GM12878 (cell line): ENCODE data around the gene IL33. TPM values are rescaled to one million over a fixed set of nuclear protein-coding genes. Genes with fewer than 3 reads are reported as not detected.

Experiments used
- ATAC-seq: fragments of 200-7000 bp; cut with Tn5 transposase; 3 replicates; pipeline ENCODE4 v1.9.1; 2020; ENCODE audit warnings: mild to moderate bottlenecking, moderate library complexity
- BruUV-seq: library from RNA; stranded (reverse); fragments of 400-500 nt; replicated peaks from 2 replicates; lab custom pipeline; 2021; lab: Mats Ljungman, UMichigan
- CTCF ChIA-PET: fragments of 300-600 bp; sonication (Branson Sonifier 250); formaldehyde crosslinking; extraction: SDS; loops from one replicate; lab custom pipeline; 2021; ENCODE audit warnings: inconsistent platforms; lab: Yijun Ruan, JAX
- POLR2A ChIA-PET: fragments of 350-600 bp; formaldehyde crosslinking; extraction: SDS; loops from one replicate; lab custom pipeline; 2021; ENCODE audit warnings: inconsistent platforms; lab: Charles Lee
- RAD21 ChIA-PET: fragments of 300-600 bp; sonication (Branson Sonifier 250); formaldehyde crosslinking; loops from one replicate; lab custom pipeline; 2023; ENCODE audit warnings: antibody characterized with exemption; ENCODE audit not compliant: unreplicated experiment; lab: Charles Lee
- SMC1A ChIA-PET: fragments of 300-600 bp; sonication (Branson Sonifier 250); formaldehyde crosslinking; loops from one replicate; lab custom pipeline; 2023; ENCODE audit not compliant: unreplicated experiment, uncharacterized antibody; lab: Charles Lee
- DNase-seq: peaks from one replicate; pipeline ENCODE4 v3.0.0-alpha.2; 2011; ENCODE audit warnings: low read depth, low spot score
- FAIRE-seq: peaks from 3 replicates; lab custom pipeline; 2011; peaks lifted over from hg19 to GRCh38; lab: Jason Lieb, UNC
- H2AFZ ChIP-seq: 2 replicates; pipeline ENCODE4 v1.6.0; 2011; ENCODE audit warnings: low read depth, low read length, control low read depth; ENCODE audit not compliant: control insufficient read depth
- H3K27ac ChIP-seq: 2 replicates; pipeline ENCODE4 v1.5.1; 2011; ENCODE audit warnings: control low read depth; ENCODE audit not compliant: control insufficient read depth, insufficient read depth
- H3K27me3 ChIP-seq, 2 experiments: replicated peaks in 1 of 2; 2 replicates each; pipeline versions ENCODE4 v1.6.0 to v1.6.1; 2011; ENCODE audit warnings: low read length in 1 of 2; ENCODE audit not compliant: control insufficient read depth in 2 of 2, insufficient read depth in 2 of 2
- H3K36me3 ChIP-seq, 2 experiments: 2 replicates each; pipeline ENCODE4 v1.5.1; 2011; ENCODE audit warnings: low read length in 1 of 2; ENCODE audit not compliant: control insufficient read depth in 2 of 2, insufficient read depth in 2 of 2
- H3K4me1 ChIP-seq: 2 replicates; pipeline ENCODE4 v1.6.1; 2011; ENCODE audit warnings: mild to moderate bottlenecking, low read length, moderate library complexity, mixed read lengths; ENCODE audit not compliant: control insufficient read depth, insufficient read depth
- H3K4me2 ChIP-seq: 2 replicates; pipeline ENCODE4 v1.6.0; 2011; ENCODE audit warnings: control low read depth; ENCODE audit not compliant: control insufficient read depth, insufficient read depth
- H3K4me3 ChIP-seq: fragments of 200-600 bp; sonication (generic); 2 replicates; pipeline ENCODE4 v1.5.1; 2016
- H3K79me2 ChIP-seq: 2 replicates; pipeline ENCODE4 v1.6.0; 2011; ENCODE audit warnings: low read length; ENCODE audit not compliant: control insufficient read depth, insufficient read depth
- H3K9ac ChIP-seq: 2 replicates; pipeline ENCODE4 v1.8.0; 2011; ENCODE audit warnings: low read length, control low read depth, mixed read lengths; ENCODE audit not compliant: control insufficient read depth, insufficient read depth
- H3K9me3 ChIP-seq: replicated peaks from 3 replicates; pipeline ENCODE4 v1.5.1; 2011; ENCODE audit warnings: mild to moderate bottlenecking, low read length; ENCODE audit not compliant: control insufficient read depth, insufficient read depth
- H4K20me1 ChIP-seq: 2 replicates; pipeline ENCODE4 v1.6.0; 2011; ENCODE audit not compliant: control insufficient read depth, insufficient read depth
- ASH2L ChIP-seq: fragments of 300-600, 200-600 bp; sonication (generic); IDR thresholded peaks from 2 replicates; pipeline ENCODE4 v1.6.1; 2017; ENCODE audit warnings: low read depth, mild to moderate bottlenecking, borderline replicate concordance
- GATAD2B ChIP-seq: fragments of 450-650 bp; conservative IDR thresholded peaks from 2 replicates; pipeline ENCODE4 v1.6.1; 2017; ENCODE audit warnings: low read depth, mild to moderate bottlenecking, moderate library complexity
- SMAD5 ChIP-seq: IDR thresholded peaks from 2 replicates; pipeline ENCODE4 v1.6.1; 2016; ENCODE audit warnings: antibody characterized with exemption, low read depth
- SMARCA5 ChIP-seq: fragments of 450-650 bp; IDR thresholded peaks from 2 replicates; pipeline ENCODE4 v1.6.1; 2017; ENCODE audit warnings: mild to moderate bottlenecking
- TCF12 ChIP-seq: IDR thresholded peaks from 2 replicates; pipeline ENCODE4 v1.6.1; 2011; ENCODE audit warnings: low read depth, mild to moderate bottlenecking, low read length
- TCF3 ChIP-seq: IDR thresholded peaks from 2 replicates; pipeline ENCODE4 v1.6.1; 2012; ENCODE audit warnings: low read depth, mild to moderate bottlenecking, low read length, borderline replicate concordance; ENCODE audit not compliant: insufficient read depth
- WGBS: methylation state at CpG from one replicate; pipeline ENCODE4 v1.1.6; 2016; ENCODE audit warnings: low lambda C conversion rate; ENCODE audit not compliant: insufficient replicate concordance, insufficient coverage; ENCODE audit errors: missing lambda C conversion rate; 5-methylcytosine and 5-hydroxymethylcytosine counted together
- in situ Hi-C: fragments of 300-500 bp; cut with MboI; formaldehyde crosslinking; loops from 9 replicates; pipeline ENCODE4 v1.14.3; 2018; ENCODE audit warnings: mixed read lengths
- intact Hi-C: fragments of 100-400 bp; cut with micrococcal nuclease; formaldehyde crosslinking; loops from one replicate; pipeline ENCODE4 v1.14.2; 2022; ENCODE audit not compliant: unreplicated experiment
- polyA plus RNA-seq, 11 experiments: library from polyadenylated mRNA; depleted of rRNA in 4 of 11; unstranded in 6 of 11; stranded (reverse) in 5 of 11; fragments of >200 nt; fragmentation: Nextera tagmentation in 4 of 11; fragmentation: Illumina TruSeq in 1 of 11; extraction: Ambion mirVana in 4 of 11; extraction: Trizol in 1 of 11; gene quantifications; 1 replicate in 1 of 11; 2 replicates in 10 of 11; pipeline versions ENCODE4 v1.2.1 to v1.2.3, GENCODE V29; 2011 to 2016; ENCODE audit warnings: inconsistent platforms in 2 of 11, missing spikeins in 2 of 11, low read depth in 1 of 11
- total RNA-seq, 4 experiments: library from RNA; depleted of rRNA in 3 of 4; stranded (reverse); fragments of >200 nt in 3 of 4; fragmentation: Illumina TruSeq in 1 of 4; extraction: Trizol in 1 of 4; gene quantifications; 2 replicates each; pipeline versions ENCODE4 v1.2.1 to v1.2.3, GENCODE V29; 2013 to 2021
- TF ChIP-seq, protein P1 (sequence below): fragments of 450-650 bp; formaldehyde crosslinking; IDR thresholded peaks from 2 replicates; pipeline ENCODE4 v1.4.0; 2022; ENCODE audit warnings: mild to moderate bottlenecking, moderate library complexity
- TF ChIP-seq, protein P2 (sequence below): IDR thresholded peaks from 2 replicates; pipeline ENCODE4 v1.6.1; 2012; ENCODE audit warnings: low read length, inconsistent platforms
- TF ChIP-seq, protein P3 (sequence below): fragments of 450-650 bp; IDR thresholded peaks from 2 replicates; pipeline ENCODE4 v1.6.1; 2017; ENCODE audit warnings: borderline replicate concordance
- TF ChIP-seq, protein P4 (sequence below): fragments of 450-650 bp; IDR thresholded peaks from 2 replicates; pipeline ENCODE4 v1.6.1; 2016; ENCODE audit warnings: mild to moderate bottlenecking

Gene IL33
- total and polyA plus RNA-seq, 10 of the 15 experiments (the other 5 are each of a cell fraction or from before 2014, with no cell fraction given): not detected

DNA sequence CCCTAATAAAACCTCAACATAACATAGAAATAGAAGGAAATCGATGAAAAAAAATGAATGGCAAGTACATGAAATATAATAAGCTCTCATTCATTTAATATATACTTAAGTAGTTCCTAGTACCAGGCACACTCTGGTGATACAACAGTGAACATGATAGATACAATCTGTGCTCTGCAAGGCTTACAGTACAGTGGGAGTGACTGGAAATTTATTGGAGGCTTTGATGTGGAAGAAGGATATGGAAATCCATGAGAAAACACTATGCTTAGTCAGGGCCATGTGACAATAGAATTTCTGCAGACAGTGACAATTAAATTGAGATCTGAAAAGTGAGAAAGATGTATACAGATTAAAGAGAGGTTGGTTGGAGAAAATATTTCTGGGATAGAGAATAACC is 32.0 kb upstream of the IL33 start:
- Histone ChIP-seq H3K27ac (no peak overlapping the region), H3K36me3 (no peaks in the 10 kb centered on the region), H3K27me3 (no peaks in the 10 kb centered on the region), H3K79me2 (no peaks in the 10 kb centered on the region), H3K9ac (no peak overlapping the region), H2AFZ (no peak overlapping the region), H4K20me1 (no peaks in the 10 kb centered on the region), H3K9me3 (no peaks in the 10 kb centered on the region; the same call in 1 of the 3 replicates), H3K4me1 (peaks cover 33% of the 10 kb centered on the region), H3K4me2 (no peak overlapping the region)
- intact Hi-C loops: no loop called here
- in situ Hi-C loops: no loop called here
- DNase-seq (no peak), ATAC-seq (no peak), FAIRE-seq (no peak)
- 0% methylated on average over 1 of the region's 1 CpG for WGBS
- ChIA-PET CTCF (interaction anchor here (1.5 to 3.4 kb wide), 2 partner anchors 11 to 134 kb away, joined by 5 to 18 read pairs; no protein-coding TSS in a partner anchor), POLR2A (no interaction called here), SMC1A (interaction anchor here (1.1 to 3.4 kb wide), 3 partner anchors 11 to 234 kb away, joined by 3 to 19 read pairs (median 3); no protein-coding TSS in a partner anchor)
- BruUV-seq: no TSS peak
- TF ChIP-seq, protein P1, sequence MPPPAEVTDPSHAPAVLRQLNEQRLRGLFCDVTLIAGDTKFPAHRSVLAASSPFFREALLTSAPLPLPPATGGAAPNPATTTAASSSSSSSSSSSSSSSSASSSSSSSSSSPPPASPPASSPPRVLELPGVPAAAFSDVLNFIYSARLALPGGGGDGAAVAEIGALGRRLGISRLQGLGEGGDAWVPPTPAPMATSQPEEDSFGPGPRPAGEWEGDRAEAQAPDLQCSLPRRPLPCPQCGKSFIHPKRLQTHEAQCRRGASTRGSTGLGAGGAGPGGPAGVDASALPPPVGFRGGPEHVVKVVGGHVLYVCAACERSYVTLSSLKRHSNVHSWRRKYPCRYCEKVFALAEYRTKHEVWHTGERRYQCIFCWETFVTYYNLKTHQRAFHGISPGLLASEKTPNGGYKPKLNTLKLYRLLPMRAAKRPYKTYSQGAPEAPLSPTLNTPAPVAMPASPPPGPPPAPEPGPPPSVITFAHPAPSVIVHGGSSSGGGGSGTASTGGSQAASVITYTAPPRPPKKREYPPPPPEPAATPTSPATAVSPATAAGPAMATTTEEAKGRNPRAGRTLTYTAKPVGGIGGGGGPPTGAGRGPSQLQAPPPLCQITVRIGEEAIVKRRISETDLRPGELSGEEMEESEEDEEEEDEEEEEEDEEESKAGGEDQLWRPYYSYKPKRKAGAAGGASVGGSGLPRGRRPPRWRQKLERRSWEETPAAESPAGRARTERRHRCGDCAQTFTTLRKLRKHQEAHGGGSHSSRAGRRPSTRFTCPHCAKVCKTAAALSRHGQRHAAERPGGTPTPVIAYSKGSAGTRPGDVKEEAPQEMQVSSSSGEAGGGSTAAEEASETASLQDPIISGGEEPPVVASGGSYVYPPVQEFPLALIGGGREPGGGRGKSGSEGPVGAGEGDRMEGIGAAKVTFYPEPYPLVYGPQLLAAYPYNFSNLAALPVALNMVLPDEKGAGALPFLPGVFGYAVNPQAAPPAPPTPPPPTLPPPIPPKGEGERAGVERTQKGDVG (CRISPR knock-in tag): no peak
- TF ChIP-seq, protein P2, sequence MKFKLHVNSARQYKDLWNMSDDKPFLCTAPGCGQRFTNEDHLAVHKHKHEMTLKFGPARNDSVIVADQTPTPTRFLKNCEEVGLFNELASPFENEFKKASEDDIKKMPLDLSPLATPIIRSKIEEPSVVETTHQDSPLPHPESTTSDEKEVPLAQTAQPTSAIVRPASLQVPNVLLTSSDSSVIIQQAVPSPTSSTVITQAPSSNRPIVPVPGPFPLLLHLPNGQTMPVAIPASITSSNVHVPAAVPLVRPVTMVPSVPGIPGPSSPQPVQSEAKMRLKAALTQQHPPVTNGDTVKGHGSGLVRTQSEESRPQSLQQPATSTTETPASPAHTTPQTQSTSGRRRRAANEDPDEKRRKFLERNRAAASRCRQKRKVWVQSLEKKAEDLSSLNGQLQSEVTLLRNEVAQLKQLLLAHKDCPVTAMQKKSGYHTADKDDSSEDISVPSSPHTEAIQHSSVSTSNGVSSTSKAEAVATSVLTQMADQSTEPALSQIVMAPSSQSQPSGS: no peak
- TF ChIP-seq, protein P3, sequence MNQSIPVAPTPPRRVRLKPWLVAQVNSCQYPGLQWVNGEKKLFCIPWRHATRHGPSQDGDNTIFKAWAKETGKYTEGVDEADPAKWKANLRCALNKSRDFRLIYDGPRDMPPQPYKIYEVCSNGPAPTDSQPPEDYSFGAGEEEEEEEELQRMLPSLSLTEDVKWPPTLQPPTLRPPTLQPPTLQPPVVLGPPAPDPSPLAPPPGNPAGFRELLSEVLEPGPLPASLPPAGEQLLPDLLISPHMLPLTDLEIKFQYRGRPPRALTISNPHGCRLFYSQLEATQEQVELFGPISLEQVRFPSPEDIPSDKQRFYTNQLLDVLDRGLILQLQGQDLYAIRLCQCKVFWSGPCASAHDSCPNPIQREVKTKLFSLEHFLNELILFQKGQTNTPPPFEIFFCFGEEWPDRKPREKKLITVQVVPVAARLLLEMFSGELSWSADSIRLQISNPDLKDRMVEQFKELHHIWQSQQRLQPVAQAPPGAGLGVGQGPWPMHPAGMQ: no peak
- no peak for TF ChIP-seq TCF12
- no peak for TF ChIP-seq SMAD5
- TF ChIP-seq TCF3: no peak
- TF ChIP-seq GATAD2B: no peak
- no peak for TF ChIP-seq ASH2L
- TF ChIP-seq SMARCA5: no peak
- TF ChIP-seq, protein P4, sequence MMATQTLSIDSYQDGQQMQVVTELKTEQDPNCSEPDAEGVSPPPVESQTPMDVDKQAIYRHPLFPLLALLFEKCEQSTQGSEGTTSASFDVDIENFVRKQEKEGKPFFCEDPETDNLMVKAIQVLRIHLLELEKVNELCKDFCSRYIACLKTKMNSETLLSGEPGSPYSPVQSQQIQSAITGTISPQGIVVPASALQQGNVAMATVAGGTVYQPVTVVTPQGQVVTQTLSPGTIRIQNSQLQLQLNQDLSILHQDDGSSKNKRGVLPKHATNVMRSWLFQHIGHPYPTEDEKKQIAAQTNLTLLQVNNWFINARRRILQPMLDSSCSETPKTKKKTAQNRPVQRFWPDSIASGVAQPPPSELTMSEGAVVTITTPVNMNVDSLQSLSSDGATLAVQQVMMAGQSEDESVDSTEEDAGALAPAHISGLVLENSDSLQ: no peak
- TF ChIP-seq, all 136 proteins: peak for 0
- RAD21 ChIA-PET: no interaction called here
- H3K4me3 ChIP-seq: no peak overlapping the region
